Endothelial cell (in vitro differentiated cells): ENCODE measurements around the gene NKD1. TPM values are rescaled to one million over a fixed set of nuclear protein-coding genes. Genes with fewer than 3 reads are reported as not detected.

Experiments used
- DNase-seq: peaks from one replicate; pipeline ENCODE4 v3.0.0; 2021; ENCODE audit warnings: low spot score
- H3K27ac Mint-ChIP-seq: one replicate; pipeline ENCODE4 v1.8.0; 2021; ENCODE audit warnings: mixed read lengths, inconsistent platforms; ENCODE audit not compliant: unreplicated experiment
- H3K27me3 Mint-ChIP-seq: one replicate; pipeline ENCODE4 v1.8.0; 2021; ENCODE audit warnings: mild to moderate bottlenecking, moderate library complexity, mixed read lengths, inconsistent platforms; ENCODE audit not compliant: unreplicated experiment
- H3K36me3 Mint-ChIP-seq: one replicate; pipeline ENCODE4 v1.8.0; 2021; ENCODE audit warnings: mild to moderate bottlenecking, low read depth, mixed read lengths, inconsistent platforms; ENCODE audit not compliant: unreplicated experiment
- H3K4me1 Mint-ChIP-seq: one replicate; pipeline ENCODE4 v1.8.0; 2021; ENCODE audit warnings: mild to moderate bottlenecking, mixed read lengths, inconsistent platforms; ENCODE audit not compliant: unreplicated experiment
- H3K4me3 Mint-ChIP-seq: one replicate; pipeline ENCODE4 v1.8.0; 2021; ENCODE audit warnings: mild to moderate bottlenecking, mixed read lengths, inconsistent platforms; ENCODE audit not compliant: unreplicated experiment
- H3K9me3 Mint-ChIP-seq: one replicate; pipeline ENCODE4 v1.8.0; 2021; ENCODE audit warnings: mixed read lengths, inconsistent platforms; ENCODE audit not compliant: unreplicated experiment
- CTCF ChIP-seq: fragments of 200-600 bp; sonication (generic); IDR thresholded peaks from one replicate; pipeline ENCODE4 v1.5.0; 2021; ENCODE audit warnings: antibody characterized with exemption; ENCODE audit not compliant: unreplicated experiment
- total RNA-seq: library from RNA; stranded (reverse); fragmentation: NEBNext Ultra II Directional; extraction: Animal tissue kit (Norgen Biotek cat#: 25700); gene quantifications from one replicate; pipeline ENCODE4 v1.2.1, GENCODE V29; 2021; ENCODE audit not compliant: unreplicated experiment

Gene NKD1
- total RNA-seq, 1 donor from 2014 or later, result 2.4 TPM

- Mint-ChIP-seq H3K4me1 (no peaks in the 10 kb centered on the region), H3K4me3 (no peak overlapping the region), H3K27me3 (peaks cover 8% of the 10 kb centered on the region), H3K27ac (no peak overlapping the region), H3K36me3 (no peaks in the 10 kb centered on the region), H3K9me3 (no peaks in the 10 kb centered on the region)
- no peak for TF ChIP-seq CTCF
- DNase-seq, result no peak
Measured at GRCh38 chr16:50537533-50538290, 10.5 kb upstream of the NKD1 start.

- no peak for TF ChIP-seq CTCF
- no peak for DNase-seq
- no peak overlapping the region for H3K4me3 Mint-ChIP-seq
- no peaks in the 10 kb centered on the region for H3K9me3 Mint-ChIP-seq
- H3K36me3 Mint-ChIP-seq, result no peaks in the 10 kb centered on the region
- H3K4me1 Mint-ChIP-seq, result no peaks in the 10 kb centered on the region
- peaks cover 8% of the 10 kb centered on the region for H3K27me3 Mint-ChIP-seq
- H3K27ac Mint-ChIP-seq, result no peak overlapping the region
Measured at GRCh38 chr16:50538411-50539052, 9.7 kb upstream of the NKD1 start.

GRCh38 chr16:50539053-50539695 lies 9.0 kb upstream of the NKD1 start:
- Mint-ChIP-seq H3K27me3 (peaks cover 10% of the 10 kb centered on the region), H3K4me1 (peaks cover 1% of the 10 kb centered on the region), H3K36me3 (no peaks in the 10 kb centered on the region), H3K27ac (no peak overlapping the region), H3K9me3 (no peaks in the 10 kb centered on the region), H3K4me3 (no peak overlapping the region)
- no peak for DNase-seq
- TF ChIP-seq CTCF, result no peak

GRCh38 chr16:50539822-50540710 lies 8.1 kb upstream of the NKD1 start:
- Mint-ChIP-seq H3K36me3 (no peaks in the 10 kb centered on the region), H3K9me3 (no peaks in the 10 kb centered on the region), H3K27ac (no peak overlapping the region), H3K4me1 (peaks cover 9% of the 10 kb centered on the region), H3K27me3 (peaks cover 10% of the 10 kb centered on the region), H3K4me3 (no peak overlapping the region)
- no peak for TF ChIP-seq CTCF
- DNase-seq, result no peak
